AML-193 (cell line): ENCODE measurements around the gene PIM2.

Experiments used
- DNase-seq, 2 experiments: peaks; one replicate each; lab custom pipeline; 2025; lab: John Stamatoyannopoulos, UW

Gene PIM2

DNA sequence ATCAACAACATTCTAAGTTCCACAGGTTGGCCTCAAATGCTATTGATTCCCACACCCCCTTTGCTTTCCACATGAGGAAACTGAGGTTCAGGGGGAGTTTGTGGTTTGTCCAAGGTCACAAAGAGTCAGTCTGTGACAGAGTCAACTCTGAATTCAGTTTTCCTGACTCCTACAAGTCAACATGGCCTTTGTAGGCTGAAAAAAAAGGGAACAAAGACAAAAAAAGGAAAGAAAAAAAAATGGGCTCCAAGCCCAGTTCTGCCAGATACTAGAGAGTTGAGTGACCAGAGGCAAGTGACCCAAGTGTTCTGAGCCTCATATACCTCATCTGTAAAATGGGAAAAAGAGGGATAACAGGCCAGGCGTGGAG, 16.5 kb upstream of the PIM2 start:
- no peak for DNase-seq

GRCh38 chrX:48934581-48935300, 15.9 kb upstream of the PIM2 start:
- DNase-seq: no peak

- DNase-seq: no peak
Observed at GRCh38 chrX:48933757-48934156, 14.9 kb upstream of the PIM2 start.

DNA sequence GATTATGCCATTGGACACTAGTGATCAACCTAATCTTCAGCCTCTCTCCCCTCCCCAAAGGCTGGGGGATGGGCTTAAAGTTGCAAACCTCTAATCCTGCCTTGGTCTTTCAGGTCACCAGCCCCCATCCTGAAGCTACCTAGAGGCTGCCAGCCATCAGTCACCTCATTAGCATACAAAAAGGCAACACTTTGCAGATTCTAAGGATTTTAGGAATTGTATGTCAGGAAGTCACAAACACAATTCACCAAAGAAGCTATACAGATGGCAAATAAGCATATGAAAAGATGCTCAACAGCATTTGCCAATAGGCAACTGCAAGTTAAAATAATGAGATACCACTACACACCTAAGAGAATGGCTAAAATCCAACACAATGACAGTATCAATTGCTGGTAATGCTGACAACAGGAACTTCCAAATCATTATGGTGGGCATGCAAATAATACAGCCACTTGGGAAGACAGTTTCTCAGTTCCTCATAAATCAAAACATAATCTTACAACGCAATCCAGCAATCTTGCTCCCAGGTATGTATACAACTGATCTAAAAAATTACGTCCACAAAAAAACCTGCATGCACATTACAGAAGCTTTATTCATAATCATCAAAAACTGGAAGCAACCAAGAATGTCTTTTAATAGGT, 9.0 kb upstream of the PIM2 start:
- DNase-seq: no peak

- no peak for DNase-seq
Observed at GRCh38 chrX:48927123-48927522, 8.3 kb upstream of the PIM2 start.

DNA sequence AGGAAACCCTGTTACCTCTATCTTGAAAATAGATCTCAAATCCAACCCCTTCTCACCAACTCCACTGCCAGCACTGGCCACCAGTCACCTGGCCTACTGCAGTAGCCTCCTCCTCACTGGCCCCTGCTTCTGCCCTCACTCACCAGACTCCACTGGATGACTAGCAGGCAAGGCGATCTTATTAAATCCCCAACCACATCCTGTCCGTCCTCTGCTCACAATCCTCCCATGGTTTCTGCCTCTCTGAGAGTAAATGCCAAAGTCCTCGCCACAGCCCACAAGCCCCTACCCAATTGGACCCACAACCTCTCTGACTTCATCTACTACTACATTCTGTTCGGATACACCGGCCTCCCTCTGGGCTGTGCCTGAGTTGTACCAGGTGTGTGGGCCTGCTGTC, 5.4 kb upstream of the PIM2 start:
- DNase-seq: no peak

GRCh38 chrX:48923771-48924170, 4.9 kb upstream of the PIM2 start:
- no peak for DNase-seq

- DNase-seq: no peak
Observed at GRCh38 chrX:48920718-48921104, 1.9 kb upstream of the PIM2 start.

GRCh38 chrX:48919947-48920717, 1.3 kb upstream of the PIM2 start:
- no peak for DNase-seq

DNA sequence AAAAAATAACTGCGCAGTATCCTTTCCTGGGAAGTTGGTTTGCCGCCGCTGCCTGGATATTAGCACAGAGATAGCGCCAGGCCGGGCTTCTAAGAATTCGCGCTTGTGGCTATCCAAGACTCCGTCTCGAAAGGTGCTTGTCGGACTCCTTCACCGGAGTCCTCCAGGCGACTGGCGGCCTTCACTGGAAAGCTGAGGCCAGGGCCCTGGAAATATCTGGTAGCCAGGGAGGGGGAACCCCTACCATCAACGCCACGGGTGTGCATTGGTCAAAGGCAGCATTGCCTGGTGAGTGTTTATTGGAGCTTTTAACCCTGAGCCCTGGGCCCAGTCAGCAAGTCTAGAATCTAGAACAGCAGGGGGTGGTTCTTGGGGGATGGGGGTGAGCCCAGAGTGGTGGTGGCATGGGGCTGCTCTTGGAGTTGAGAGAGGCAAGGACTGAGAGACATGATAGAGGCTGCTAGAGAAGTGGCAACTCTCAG, 577 bp upstream of the PIM2 start:
- DNase-seq: no peak

DNA sequence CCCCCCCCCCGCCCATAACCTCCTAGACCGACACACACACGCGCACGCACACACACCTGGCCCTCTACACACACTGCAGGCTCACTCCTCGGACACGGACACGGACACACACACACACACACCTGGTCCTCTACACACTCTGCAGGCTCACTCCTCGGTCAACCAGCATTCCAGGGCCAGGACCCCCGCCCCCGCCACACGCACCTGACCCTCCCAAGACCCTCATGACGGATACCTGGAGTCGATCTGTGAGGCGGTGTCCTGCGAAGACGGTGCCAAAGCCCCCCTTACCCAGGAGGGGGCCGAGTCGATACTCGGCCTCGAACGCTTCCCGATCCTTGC, 552 bp downstream of the PIM2 start:
- DNase-seq: no peak

- peak; percentile 82 to 85 for DNase-seq
Observed at GRCh38 chrX:48917139-48918001, 1.5 kb downstream of the PIM2 start.

DNA sequence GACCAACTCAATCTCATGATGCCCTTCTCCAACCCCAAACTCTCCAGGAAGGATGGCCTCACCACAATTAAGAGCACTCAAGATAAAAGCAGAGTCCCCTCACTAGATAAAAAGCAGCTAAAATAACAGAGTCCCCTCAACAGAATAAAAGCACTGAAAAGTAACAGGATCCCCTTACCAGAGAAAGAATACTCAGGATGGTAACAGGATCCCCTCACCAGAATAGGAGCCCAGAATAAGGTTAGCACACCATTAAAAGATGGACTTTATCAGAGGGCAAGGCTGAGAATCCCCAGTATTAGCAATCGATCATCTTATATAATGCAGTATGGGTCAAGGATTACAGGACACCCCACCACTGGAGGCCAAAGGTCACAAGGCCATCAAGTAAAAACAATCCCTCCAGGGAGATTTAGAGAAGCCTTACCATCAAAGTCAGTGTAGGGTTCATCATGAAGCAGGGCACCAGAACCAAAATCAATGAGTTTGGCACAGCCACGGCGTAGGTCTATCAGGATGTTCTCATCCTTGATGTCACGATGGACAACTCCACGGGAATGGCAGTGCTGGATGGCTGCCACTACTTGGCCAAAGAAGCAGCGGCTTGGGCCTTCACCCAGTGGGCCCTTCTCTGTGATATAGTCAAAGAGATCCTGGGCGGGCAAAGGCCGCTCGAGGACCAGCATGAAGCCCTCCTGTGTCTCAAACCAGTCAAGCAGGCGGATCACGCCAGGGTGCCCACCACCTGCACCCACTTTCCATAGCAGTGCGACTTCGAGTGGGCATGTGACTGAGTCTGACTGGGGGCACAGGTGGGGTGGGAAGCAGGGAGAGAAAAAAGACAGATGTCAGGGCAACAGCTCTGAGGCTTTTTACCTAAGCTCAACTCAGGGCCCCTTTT, 4.0 kb downstream of the PIM2 start:
- DNase-seq: no peak

GRCh38 chrX:48913605-48914366, 5.0 kb downstream of the PIM2 start:
- DNase-seq: no peak

DNA sequence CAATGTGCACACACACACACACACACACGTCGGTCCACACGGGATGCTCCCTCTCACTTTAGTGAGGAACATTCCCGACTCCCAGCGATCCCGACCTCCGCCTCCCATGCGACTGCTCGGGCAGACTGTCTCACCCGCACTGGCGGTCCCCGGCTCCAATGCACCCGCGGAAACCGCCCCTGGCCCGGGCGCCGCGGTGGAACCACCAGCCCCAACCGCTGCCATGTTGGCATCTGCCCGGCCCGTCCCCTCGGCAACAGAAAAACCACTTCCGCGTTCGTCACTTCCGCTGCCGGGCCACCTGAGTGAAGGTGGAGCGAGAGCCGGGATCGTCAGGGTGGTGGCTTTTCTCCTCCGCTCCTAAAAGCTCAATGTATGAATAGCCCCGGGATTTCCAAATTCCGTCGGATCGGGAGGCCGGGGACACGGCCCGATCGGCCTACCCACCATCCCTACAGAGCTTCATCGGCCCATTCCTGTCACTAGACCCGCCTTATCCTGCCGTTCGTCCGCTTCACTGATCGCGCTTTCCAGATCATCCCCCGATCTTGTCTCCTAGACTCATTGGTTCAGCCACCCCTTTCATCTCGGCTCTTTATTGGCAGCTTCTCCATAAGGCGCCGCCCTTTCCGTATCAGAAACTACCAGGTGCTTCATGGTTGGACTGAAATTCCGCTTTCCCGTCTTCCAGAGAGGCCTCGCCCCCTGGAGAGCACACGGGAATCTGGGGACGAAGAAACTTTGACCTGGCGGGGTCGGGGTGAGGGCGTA, 7.2 kb downstream of the PIM2 start, which contains the start of gene SLC35A2:
SLC35A2 (minus strand) TSS at position 235 of the 771 bp plus-strand sequence; CDS start at position 225, 10 bp downstream.
- DNase-seq: peak; percentile 42 to 55

- DNase-seq: no peak
Observed at GRCh38 chrX:48910926-48911411, 7.9 kb downstream of the PIM2 start.

- no peak for DNase-seq
Observed at GRCh38 chrX:48909703-48910294, 9.0 kb downstream of the PIM2 start.

- no peak for DNase-seq
Observed at GRCh38 chrX:48908600-48908999, 10.2 kb downstream of the PIM2 start.
